ENCODE measurements around the gene LYRM7. TPM values are rescaled to one million over a fixed set of nuclear protein-coding genes. Genes with fewer than 3 reads are reported as not detected.
A peak's percentile ranks its signal among the peaks of the same experiment; 100 is the strongest.

LYRM7 gene
- total RNA-seq, 2 experiments from 2014 or later = 16.0 to 20.7 TPM

GRCh38 chr5:131156957-131157356 lies 13.8 kb upstream of the LYRM7 start:
- Mint-ChIP-seq H3K9me3 (ENCODE audit: low read depth) (no peaks in the 10 kb centered on the region), H3K27me3 (no peaks in the 10 kb centered on the region), H3K4me3 (no peak overlapping the region), H3K27ac (no peak overlapping the region), H3K36me3 (ENCODE audit: low read depth) (peaks cover 62% of the 10 kb centered on the region), H3K4me1 (peaks cover 38% of the 10 kb centered on the region)
- ATAC-seq (no peak), DNase-seq (no peak)
- intact Hi-C loops (cut with DNase I, micrococcal nuclease) = no loop called here
- POLR2A ChIA-PET = no interaction called here
- CTCF ChIA-PET = interaction anchor here (0.7 kb wide), 1 partner anchor 112 kb away, joined by 3 read pairs; no protein-coding TSS in a partner anchor

DNA sequence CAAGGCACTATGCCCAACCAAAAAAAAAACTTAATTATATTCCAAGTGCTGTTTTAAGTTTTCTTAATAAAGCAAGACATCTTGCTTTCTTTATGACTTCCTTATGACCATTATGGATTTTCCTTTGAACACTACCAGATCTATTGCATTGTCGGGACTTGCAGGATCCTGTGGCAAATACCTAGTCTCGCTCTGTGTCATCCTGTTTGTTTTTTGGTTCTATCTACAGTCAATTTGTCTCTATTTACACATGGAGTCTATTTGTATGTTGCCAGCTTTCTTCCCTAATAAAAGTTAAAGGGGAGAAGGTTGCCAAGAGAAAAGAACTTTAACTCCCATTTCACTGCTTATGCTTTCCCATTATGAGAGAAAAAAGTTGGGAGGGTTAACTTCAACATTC lies 10.6 kb upstream of the LYRM7 start:
- ATAC-seq = no peak
- Mint-ChIP-seq H3K4me1 (peaks cover 56% of the 10 kb centered on the region), H3K27me3 (no peaks in the 10 kb centered on the region), H3K36me3 (ENCODE audit: low read depth) (peaks cover 83% of the 10 kb centered on the region), H3K27ac (peak overlapping the region; percentile 8), H3K9me3 (ENCODE audit: low read depth) (no peaks in the 10 kb centered on the region), H3K4me3 (no peak overlapping the region)
- DNase-seq = no peak
- CTCF ChIA-PET = no interaction called here
- POLR2A ChIA-PET = interaction anchor here (0.6 kb wide), 1 partner anchor 94 kb away, joined by 4 read pairs; no protein-coding TSS in a partner anchor
- intact Hi-C loops (cut with DNase I, micrococcal nuclease) = no loop called here

DNA sequence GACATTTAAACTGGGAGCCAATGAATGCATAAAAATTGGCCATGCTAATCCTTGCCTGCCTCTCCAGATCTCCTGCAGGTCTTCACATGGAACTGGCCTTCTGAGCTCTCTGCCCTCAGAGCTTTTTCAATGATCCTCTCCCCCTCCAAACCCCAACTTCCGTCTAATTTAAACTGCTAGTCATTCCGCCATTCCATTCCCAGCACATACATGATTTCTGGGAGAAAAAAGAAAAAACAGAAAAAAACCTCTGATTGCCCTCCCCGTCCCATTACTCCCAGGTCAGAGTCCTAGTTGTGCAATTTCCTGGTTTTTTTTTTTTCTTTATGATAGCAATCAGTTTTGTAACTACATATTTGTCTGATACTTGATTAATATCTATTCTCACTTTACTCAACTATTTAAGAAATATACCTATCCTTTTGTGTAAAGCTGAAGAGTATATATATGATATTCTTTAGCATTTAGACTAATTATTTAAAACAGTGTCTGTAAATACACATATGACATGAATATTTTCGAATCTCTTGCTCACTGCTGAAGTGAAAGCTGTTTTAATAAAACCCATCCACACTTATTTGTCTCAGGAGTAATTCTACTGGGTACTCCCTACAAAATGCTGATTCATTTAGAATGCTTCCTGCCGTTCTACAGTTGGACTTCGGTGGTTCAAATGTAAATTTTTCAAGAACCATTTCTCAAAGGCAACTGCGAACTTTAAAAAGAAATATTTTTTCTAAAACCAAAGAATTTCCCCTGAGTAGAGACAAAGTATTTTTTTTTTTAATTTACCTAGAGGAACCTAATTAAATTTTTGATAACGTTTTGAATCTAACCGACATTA lies 7.2 kb upstream of the LYRM7 start:
- H3K4me1 Mint-ChIP-seq = peaks cover 55% of the 10 kb centered on the region
- no peaks in the 10 kb centered on the region for H3K27me3 Mint-ChIP-seq
- POLR2A ChIA-PET = no interaction called here
- intact Hi-C loops (cut with DNase I, micrococcal nuclease) = loop anchor here (1.0 to 2.0 kb wide), 5 partner anchors 89 to 253 kb away; partner anchors contain the start of gene CDC42SE2 (in 1 of the 2)
- H3K36me3 Mint-ChIP-seq (ENCODE audit: low read depth) = peaks cover 56% of the 10 kb centered on the region
- H3K27ac Mint-ChIP-seq = peak overlapping the region; percentile 92
- H3K4me3 Mint-ChIP-seq = peak overlapping the region; percentile 83
- ATAC-seq (no peak), DNase-seq (no peak)
- no peaks in the 10 kb centered on the region for H3K9me3 Mint-ChIP-seq (ENCODE audit: low read depth)
- CTCF ChIA-PET = interaction anchor here (1.1 to 1.6 kb wide), 3 partner anchors 10 to 252 kb away, joined by 4 to 6 read pairs (median 4); no protein-coding TSS in a partner anchor

DNA sequence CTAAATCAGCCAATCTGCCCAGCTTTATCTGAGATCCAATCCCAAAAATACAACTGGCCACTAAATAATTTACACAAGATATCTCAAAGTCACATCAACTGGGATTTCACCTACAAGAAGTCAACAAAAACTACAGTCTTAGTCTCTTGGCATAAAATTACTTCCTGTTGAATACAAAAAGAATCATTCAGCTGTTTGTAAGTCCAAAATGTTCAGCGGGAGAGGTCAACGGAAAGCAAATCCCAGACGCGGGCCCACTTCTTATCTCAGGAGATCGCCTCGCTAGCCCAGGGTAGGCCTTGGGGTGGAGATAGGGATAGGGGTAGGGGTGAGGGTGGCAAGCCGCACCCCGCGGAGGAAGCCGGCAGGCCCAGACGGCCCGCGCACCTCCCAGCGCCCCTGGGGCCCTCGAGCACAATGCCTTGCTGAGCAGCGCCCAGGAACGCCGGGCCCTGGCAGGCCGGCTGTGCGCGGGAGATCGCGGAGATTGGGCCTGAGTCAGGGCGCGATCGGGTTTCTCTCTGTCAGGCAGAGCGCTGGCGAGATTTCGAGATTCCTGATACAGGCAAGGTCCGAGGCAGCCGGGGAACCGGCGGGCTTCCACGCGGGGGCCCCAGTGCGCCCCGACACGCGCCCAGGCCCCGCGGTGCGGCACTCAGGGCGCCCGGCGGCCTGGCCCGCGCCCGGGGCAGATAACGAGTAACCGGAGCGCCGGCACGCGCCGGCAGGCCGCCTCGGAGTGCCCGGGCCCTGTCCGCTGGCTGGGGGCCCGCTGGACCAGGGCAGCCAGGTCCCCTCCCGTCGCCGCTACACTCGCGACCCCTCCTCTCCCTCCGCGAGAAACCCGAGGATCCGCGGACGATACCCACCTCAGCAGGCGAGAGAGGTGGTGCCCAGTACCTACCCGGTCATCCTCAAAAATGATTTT lies 6.3 kb upstream of the LYRM7 start:
- ChIA-PET POLR2A (interaction anchor here (1.3 kb wide), 1 partner anchor 100 kb away, joined by 4 read pairs; the partner anchor contains the start of gene CDC42SE2), CTCF (interaction anchor here (1.0 to 1.6 kb wide), 5 partner anchors 10 to 260 kb away, joined by 3 to 6 read pairs (median 4); no protein-coding TSS in a partner anchor)
- intact Hi-C loops (cut with DNase I, micrococcal nuclease) = loop anchor here (1.0 to 2.0 kb wide), 8 partner anchors 88 to 253 kb away; partner anchors contain the start of gene CDC42SE2 (in 2 of the 2)
- DNase-seq (peak; percentile 81), ATAC-seq (peak; percentile 67)
- no peaks in the 10 kb centered on the region for H3K27me3 Mint-ChIP-seq
- H3K36me3 Mint-ChIP-seq (ENCODE audit: low read depth) = peaks cover 47% of the 10 kb centered on the region
- H3K27ac Mint-ChIP-seq = peak overlapping the region; percentile 99
- no peaks in the 10 kb centered on the region for H3K9me3 Mint-ChIP-seq (ENCODE audit: low read depth)
- peak overlapping the region; percentile 83 for H3K4me3 Mint-ChIP-seq
- H3K4me1 Mint-ChIP-seq = peaks cover 52% of the 10 kb centered on the region

DNA sequence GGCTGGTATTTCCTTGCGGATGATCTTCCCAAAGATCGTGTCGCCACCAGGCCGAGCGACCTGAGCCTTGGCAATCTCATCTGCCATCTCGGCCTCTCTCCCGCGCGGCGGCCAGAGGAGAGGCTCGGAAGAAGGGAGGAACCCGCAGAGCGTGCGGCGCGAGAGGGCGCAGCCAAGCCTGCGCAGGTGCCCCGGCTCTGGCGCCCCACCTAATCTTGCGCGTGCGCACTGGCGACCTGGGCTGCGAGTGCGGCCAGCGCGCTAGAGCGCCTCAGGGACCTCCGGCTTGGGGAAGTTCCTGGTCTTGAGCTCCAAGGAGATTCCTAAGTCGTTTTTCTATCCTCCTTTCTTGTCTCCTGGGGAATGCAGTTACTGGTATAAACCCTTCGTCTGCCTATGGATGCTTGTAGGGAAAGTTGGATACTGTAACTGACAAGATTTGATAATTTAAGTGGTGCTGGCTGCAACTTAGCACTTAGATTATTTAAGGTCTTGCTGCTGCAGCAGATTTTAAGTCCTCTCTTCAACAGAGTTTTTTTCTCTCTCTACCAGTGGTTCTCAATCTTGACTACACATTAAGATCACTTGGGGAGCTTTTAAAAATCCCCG lies 5.5 kb upstream of the LYRM7 start, which contains the start of gene HINT1:
Gene HINT1, minus strand, starts transcription at position 138 of the 609 bp plus-strand sequence. Its CDS starts 51 bp downstream, at position 87.
- DNase-seq (peak; percentile 96), ATAC-seq (peak; percentile 89)
- peak within 1 kb of the TSS; percentile 99 for H3K27ac Mint-ChIP-seq
- CTCF ChIA-PET = interaction anchor here (0.6 to 1.5 kb wide), 5 partner anchors 9 to 259 kb away, joined by 3 to 4 read pairs (median 3); no protein-coding TSS in a partner anchor
- H3K36me3 Mint-ChIP-seq (ENCODE audit: low read depth) = peaks cover 39% of the 10 kb centered on the region
- H3K4me3 Mint-ChIP-seq = peak within 1 kb of the TSS; percentile 83
- POLR2A ChIA-PET = interaction anchor here (0.6 to 1.3 kb wide), 4 partner anchors 89 to 120 kb away, joined by 3 to 4 read pairs (median 4); partner anchors contain the start of gene CDC42SE2
- H3K27me3 Mint-ChIP-seq = no peaks in the 10 kb centered on the region
- intact Hi-C loops (cut with DNase I, micrococcal nuclease) = loop anchor here (1.0 to 2.0 kb wide), 7 partner anchors 88 to 252 kb away; partner anchors contain the start of gene CDC42SE2 (in 2 of the 2)
- peaks cover 51% of the 10 kb centered on the region for H3K4me1 Mint-ChIP-seq
- H3K9me3 Mint-ChIP-seq (ENCODE audit: low read depth) = no peaks in the 10 kb centered on the region

GRCh38 chr5:131167615-131168014 lies 3.1 kb upstream of the LYRM7 start:
- Mint-ChIP-seq H3K4me3 (no peak overlapping the region), H3K9me3 (ENCODE audit: low read depth) (no peaks in the 10 kb centered on the region), H3K27me3 (no peaks in the 10 kb centered on the region), H3K27ac (no peak overlapping the region), H3K4me1 (peaks cover 35% of the 10 kb centered on the region), H3K36me3 (ENCODE audit: low read depth) (peaks cover 18% of the 10 kb centered on the region)
- CTCF ChIA-PET = no interaction called here
- intact Hi-C loops (cut with DNase I, micrococcal nuclease) = no loop called here
- DNase-seq (no peak), ATAC-seq (no peak)
- POLR2A ChIA-PET = no interaction called here

DNA sequence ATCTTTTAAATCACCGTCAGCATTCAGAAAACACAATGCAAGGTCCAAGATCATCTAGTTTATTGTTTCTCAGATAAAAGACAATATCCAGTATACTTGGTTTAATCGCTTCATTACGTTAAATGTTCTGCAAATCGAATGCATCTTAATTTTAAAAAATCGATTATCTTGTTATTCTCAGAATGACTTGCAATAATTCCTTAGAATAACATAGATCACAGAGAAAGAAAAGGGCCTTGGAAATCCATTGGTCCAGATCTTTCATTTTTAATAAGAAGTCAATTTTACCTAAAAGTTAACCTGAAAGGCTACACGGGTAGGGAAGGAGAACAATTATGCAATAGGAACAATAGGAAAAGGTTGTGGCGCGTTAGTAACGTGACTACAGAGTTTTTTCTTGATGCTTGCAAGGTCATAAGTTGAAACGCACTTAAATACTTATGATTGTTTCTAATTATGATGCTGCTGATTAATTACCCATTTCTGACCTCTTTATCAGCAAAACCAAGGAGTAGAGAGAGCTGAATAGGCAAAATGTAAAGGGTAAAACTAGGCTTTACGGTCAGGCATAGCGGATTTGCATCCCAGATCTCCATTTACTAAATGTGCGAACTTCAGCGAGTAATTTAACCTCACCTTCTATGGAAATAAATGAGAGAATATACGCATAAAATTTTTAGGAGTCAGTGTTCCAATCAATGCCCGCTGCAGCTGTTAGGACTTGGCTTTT lies 769 bp upstream of the LYRM7 start:
- Mint-ChIP-seq H3K4me3 (peak overlapping the region; percentile 95), H3K4me1 (peaks cover 38% of the 10 kb centered on the region), H3K36me3 (ENCODE audit: low read depth) (peaks cover 10% of the 10 kb centered on the region), H3K9me3 (ENCODE audit: low read depth) (no peaks in the 10 kb centered on the region), H3K27me3 (no peaks in the 10 kb centered on the region), H3K27ac (peak overlapping the region; percentile 93)
- ChIA-PET POLR2A (interaction anchor here (0.6 kb wide), 1 partner anchor 93 kb away, joined by 3 read pairs; no protein-coding TSS in a partner anchor), CTCF (interaction anchor here (2.0 kb wide), 1 partner anchor 96 kb away, joined by 5 read pairs; no protein-coding TSS in a partner anchor)
- intact Hi-C loops (cut with DNase I, micrococcal nuclease) = loop anchor here (1.0 to 5.0 kb wide), 7 partner anchors 39 to 852 kb away; partner anchors contain the start of genes CDC42SE2 (in 1 of the 2), FNIP1 (in 1 of the 2) and RAPGEF6 (in 1 of the 2)
- ATAC-seq (no peak), DNase-seq (no peak)

- Mint-ChIP-seq H3K27ac (peak overlapping the region; percentile 88), H3K4me3 (peak overlapping the region; percentile 95), H3K27me3 (no peaks in the 10 kb centered on the region), H3K4me1 (peaks cover 33% of the 10 kb centered on the region), H3K9me3 (ENCODE audit: low read depth) (no peaks in the 10 kb centered on the region), H3K36me3 (ENCODE audit: low read depth) (peaks cover 8% of the 10 kb centered on the region)
- intact Hi-C loops (cut with DNase I, micrococcal nuclease) = loop anchor here (2.0 to 5.0 kb wide), 3 partner anchors 37 to 851 kb away; partner anchors contain the start of gene FNIP1 (in 1 of the 2)
- ChIA-PET CTCF (interaction anchor here (0.7 to 1.5 kb wide), 3 partner anchors 21 to 121 kb away, joined by 3 to 4 read pairs (median 3); no protein-coding TSS in a partner anchor), POLR2A (interaction anchor here (0.6 to 1.0 kb wide), 2 partner anchors 101 to 643 kb away, joined by 4 read pairs; no protein-coding TSS in a partner anchor)
- ATAC-seq = peak; percentile 5
- peak; percentile 57 for DNase-seq
These were observed 599 bp downstream of the LYRM7 start for GRCh38 chr5:131171276-131171810.

GRCh38 chr5:131180407-131180806 lies 9.7 kb downstream of the LYRM7 start:
- intact Hi-C loops (cut with DNase I, micrococcal nuclease) = loop anchor here in 1 of 2 experiments (2.0 kb wide), 1 partner anchor 14 kb away; no protein-coding TSS in a partner anchor
- Mint-ChIP-seq H3K36me3 (ENCODE audit: low read depth) (no peaks in the 10 kb centered on the region), H3K4me1 (peaks cover 15% of the 10 kb centered on the region), H3K27ac (no peak overlapping the region), H3K4me3 (no peak overlapping the region), H3K9me3 (ENCODE audit: low read depth) (no peaks in the 10 kb centered on the region), H3K27me3 (no peaks in the 10 kb centered on the region)
- CTCF ChIA-PET = interaction anchor here (1.0 kb wide), 1 partner anchor 19 kb away, joined by 3 read pairs; no protein-coding TSS in a partner anchor
- DNase-seq = no peak
- ATAC-seq = no peak
- POLR2A ChIA-PET = no interaction called here
